OCI-LY1 (cell line): ENCODE data around the gene PBXIP1.

Source experiments
- H2AFZ ChIP-seq: fragments of 200-600 bp; sonication (generic), shearing (Covaris generic); 2 replicates; pipeline ENCODE4 v1.6.0; 2014; ENCODE audit warnings: antibody characterized with exemption, mild to moderate bottlenecking, low read length
- H3F3A ChIP-seq: fragments of 200-600 bp; sonication (generic), shearing (Covaris generic); 2 replicates; pipeline ENCODE4 v1.6.0; 2014; ENCODE audit warnings: mild to moderate bottlenecking, antibody characterized with exemption, low read length, moderate library complexity; ENCODE audit not compliant: insufficient read depth
- H3K27ac ChIP-seq: fragments of 200-600 bp; sonication (generic); 2 replicates; pipeline ENCODE4 v1.5.1; 2014; ENCODE audit warnings: low read length, mixed run types, mild to moderate bottlenecking, low read depth; ENCODE audit not compliant: poor library complexity, severe bottlenecking
- H3K27me3 ChIP-seq: fragments of 200-600 bp; sonication (generic); 2 replicates; pipeline ENCODE4 v1.6.0; 2014; ENCODE audit warnings: antibody characterized with exemption, mild to moderate bottlenecking, low read length, moderate library complexity; ENCODE audit not compliant: insufficient read depth
- H3K36me3 ChIP-seq: fragments of 200-600 bp; sonication (generic); 2 replicates; pipeline ENCODE4 v1.6.1; 2014; ENCODE audit warnings: mild to moderate bottlenecking, antibody characterized with exemption, low read length, moderate library complexity, mixed read lengths; ENCODE audit not compliant: insufficient read depth
- H3K4me1 ChIP-seq: fragments of 200-600 bp; sonication (generic); 2 replicates; pipeline ENCODE4 v1.5.1; 2014; ENCODE audit warnings: mild to moderate bottlenecking, low read length, moderate library complexity; ENCODE audit not compliant: insufficient read depth, severe bottlenecking
- H3K4me2 ChIP-seq: fragments of 200-600 bp; sonication (generic), shearing (Covaris generic); 2 replicates; pipeline ENCODE4 v1.6.1; 2014; ENCODE audit warnings: low read length
- H3K4me3 ChIP-seq: fragments of 200-600 bp; sonication (generic); 2 replicates; pipeline ENCODE4 v1.5.1; 2014; ENCODE audit warnings: low read length, low read depth, mild to moderate bottlenecking, mixed read lengths; ENCODE audit not compliant: poor library complexity, severe bottlenecking
- H3K79me2 ChIP-seq: fragments of 200-600 bp; shearing (Covaris generic); 2 replicates; pipeline ENCODE4 v1.6.1; 2016; ENCODE audit warnings: mixed run types, low read length, mixed read lengths; ENCODE audit not compliant: insufficient read depth
- H3K9ac ChIP-seq: fragments of 200-600 bp; sonication (generic), shearing (Covaris generic); 2 replicates; pipeline ENCODE4 v1.6.1; 2014; ENCODE audit warnings: mild to moderate bottlenecking, low read length, mixed read lengths
- H3K9me2 ChIP-seq: fragments of 200-600 bp; sonication (generic), shearing (Covaris generic); 2 replicates; pipeline ENCODE4 v1.6.1; 2014; ENCODE audit warnings: low read depth, mild to moderate bottlenecking, low read length, mixed read lengths
- H3K9me3 ChIP-seq: fragments of 200-600 bp; shearing (Covaris generic); 2 replicates; pipeline ENCODE4 v1.6.1; 2014; ENCODE audit warnings: low read length, mixed read lengths
- H4K20me1 ChIP-seq: fragments of 200-600 bp; sonication (generic), shearing (Covaris generic); 2 replicates; pipeline ENCODE4 v1.6.0; 2016; ENCODE audit warnings: mild to moderate bottlenecking, low read length; ENCODE audit not compliant: insufficient read depth
- CTCF ChIP-seq: fragments of 200-600 bp; sonication (generic), shearing (Covaris generic); IDR thresholded peaks from 2 replicates; pipeline ENCODE4 v1.5.1; 2017; ENCODE audit warnings: mild to moderate bottlenecking, antibody characterized with exemption, low read length, moderate library complexity, mixed read lengths
- EZH2 ChIP-seq: fragments of 200-600 bp; sonication (generic), shearing (Covaris generic); IDR thresholded peaks from 2 replicates; pipeline ENCODE4 v1.8.0; 2017; ENCODE audit warnings: borderline replicate concordance, mixed run types, mild to moderate bottlenecking, antibody characterized with exemption, low read length, moderate library complexity, mixed read lengths

PBXIP1 gene

GRCh38 chr1:154993572-154994268 is 37.8 kb upstream of the PBXIP1 start, which contains the start of gene LENEP:
TSS of gene LENEP (plus strand) at chr1:154993586. CDS start at chr1:154993608, 22 bp downstream.
- Histone ChIP-seq H3K9me3 (no peaks in the 10 kb centered on the region), H3K4me1 (peaks cover 9% of the 10 kb centered on the region), H3K9me2 (no peaks in the 10 kb centered on the region), H3K79me2 (no peaks in the 10 kb centered on the region), H3K27ac (peak within 1 kb of the TSS; percentile 43), H3K4me2 (no peak within 1 kb of the TSS), H4K20me1 (no peaks in the 10 kb centered on the region), H3K27me3 (no peaks in the 10 kb centered on the region), H3K9ac (no peak within 1 kb of the TSS), H3K36me3 (peaks cover 22% of the 10 kb centered on the region), H3F3A (no peaks in the 10 kb centered on the region), H3K4me3 (no peak within 1 kb of the TSS), H2AFZ (no peak within 1 kb of the TSS)
- no peak for TF ChIP-seq CTCF
- TF ChIP-seq EZH2: no peak

GRCh38 chr1:154992721-154993571 is 37.0 kb upstream of the PBXIP1 start:
- Histone ChIP-seq H3F3A (no peaks in the 10 kb centered on the region), H3K9me3 (no peaks in the 10 kb centered on the region), H3K4me1 (peaks cover 8% of the 10 kb centered on the region), H3K27me3 (no peaks in the 10 kb centered on the region), H3K4me3 (no peak overlapping the region), H3K79me2 (no peaks in the 10 kb centered on the region), H3K9ac (no peak overlapping the region), H2AFZ (no peak overlapping the region), H3K27ac (no peak overlapping the region), H3K9me2 (no peaks in the 10 kb centered on the region), H3K4me2 (no peak overlapping the region), H4K20me1 (no peaks in the 10 kb centered on the region), H3K36me3 (peaks cover 30% of the 10 kb centered on the region)
- TF ChIP-seq CTCF (peak; percentile 32), EZH2 (no peak)

- H3K9me2 ChIP-seq: no peaks in the 10 kb centered on the region
- no peak overlapping the region for H3K9ac ChIP-seq
- no peak overlapping the region for H3K4me2 ChIP-seq
- H3K4me1 ChIP-seq: peaks cover 8% of the 10 kb centered on the region
- H3K9me3 ChIP-seq: no peaks in the 10 kb centered on the region
- no peak for TF ChIP-seq EZH2
- TF ChIP-seq CTCF: no peak
- H3K27me3 ChIP-seq: no peaks in the 10 kb centered on the region
- no peaks in the 10 kb centered on the region for H4K20me1 ChIP-seq
- H3K36me3 ChIP-seq: peaks cover 52% of the 10 kb centered on the region
- no peaks in the 10 kb centered on the region for H3F3A ChIP-seq
- H3K79me2 ChIP-seq: no peaks in the 10 kb centered on the region
- no peak overlapping the region for H3K4me3 ChIP-seq
- H2AFZ ChIP-seq: no peak overlapping the region
- H3K27ac ChIP-seq: no peak overlapping the region
Measured at GRCh38 chr1:154990276-154990675, 34.4 kb upstream of the PBXIP1 start.
